ENCODE measurements around the gene MS4A12.
"Not testable (repeated sequence)": the region's sequence is repeated elsewhere in the genome, so short reads cannot be mapped to it uniquely, and the experiment has no call there.

The MS4A12 gene

GRCh38 chr11:60513496-60514460, 21.2 kb downstream of the MS4A12 start:
- no peak for DNase-seq

GRCh38 chr11:60515144-60515855, 22.7 kb downstream of the MS4A12 start, which contains the start of gene MS4A13:
Gene MS4A13, plus strand, starts transcription at chr11:60515392. Its CDS starts 2,692 bp downstream, at chr11:60518084.
- no peak for DNase-seq

DNA sequence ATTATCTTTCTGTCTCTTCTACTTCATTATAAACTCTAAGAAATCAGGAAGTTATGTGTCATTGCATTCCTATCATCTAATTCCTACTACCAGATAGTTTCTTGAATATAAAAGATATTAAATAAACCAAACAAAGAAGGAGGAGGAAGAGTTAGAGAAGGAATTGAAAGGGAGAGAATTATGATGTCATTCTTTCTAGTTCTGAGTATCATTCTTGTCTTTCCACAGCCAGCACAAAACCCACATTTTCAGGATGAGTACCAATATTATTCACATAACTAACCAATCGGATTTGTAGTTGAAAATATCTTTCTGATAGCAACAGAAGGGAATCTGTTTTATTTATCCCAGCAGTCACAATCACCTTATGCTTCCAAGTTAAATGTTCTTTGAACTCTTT, 35.9 kb downstream of the MS4A12 start:
- DNase-seq: no peak

- DNase-seq: no peak
These were observed 36.4 kb downstream of the MS4A12 start for GRCh38 chr11:60528934-60529333.

GRCh38 chr11:60530454-60531100, 38.0 kb downstream of the MS4A12 start:
- no peak for DNase-seq

DNA sequence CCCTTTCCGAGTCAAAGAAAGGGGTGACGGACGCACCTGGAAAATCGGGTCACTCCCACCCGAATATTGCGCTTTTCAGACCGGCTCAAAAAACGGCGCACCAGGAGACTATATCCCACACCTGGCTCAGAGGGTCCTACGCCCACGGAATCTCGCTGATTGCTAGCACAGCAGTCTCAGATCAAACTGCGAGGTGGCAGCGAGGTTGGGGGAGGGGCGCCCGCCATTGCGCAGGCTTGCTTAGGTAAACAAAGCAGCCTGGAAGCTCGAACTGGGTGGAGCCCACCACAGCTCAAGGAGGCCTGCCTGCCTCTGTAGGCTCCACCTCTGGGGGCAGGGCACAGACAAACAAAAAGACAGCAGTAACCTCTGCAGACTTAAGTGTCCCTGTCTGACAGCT, 39.8 kb downstream of the MS4A12 start:
- DNase-seq: not testable (repeated sequence)

GRCh38 chr11:60538627-60539026, 46.0 kb downstream of the MS4A12 start:
- DNase-seq: not testable (repeated sequence)

DNA sequence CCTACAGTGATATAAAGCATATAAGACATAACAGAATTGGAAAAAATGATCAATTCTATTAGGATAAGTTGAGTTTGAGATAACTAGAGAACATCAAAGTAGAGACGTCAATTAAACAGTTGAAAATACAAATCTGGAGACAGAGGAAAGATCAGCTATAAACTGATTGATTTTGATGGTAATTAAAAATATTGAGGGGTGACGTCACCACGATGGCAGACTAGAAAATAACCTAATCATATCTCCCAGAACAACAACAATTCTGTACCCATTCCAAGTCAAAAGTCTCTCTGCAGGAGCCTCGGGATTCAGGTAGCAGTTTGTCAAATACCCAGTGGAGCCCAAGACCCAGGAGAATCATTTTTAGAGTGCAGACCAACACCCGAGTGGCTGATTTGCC, 51.5 kb downstream of the MS4A12 start:
- no peak for DNase-seq

Data from EL (cell line).